Measurements from ENCODE around the gene ACTG1.

ACTG1 gene

DNA sequence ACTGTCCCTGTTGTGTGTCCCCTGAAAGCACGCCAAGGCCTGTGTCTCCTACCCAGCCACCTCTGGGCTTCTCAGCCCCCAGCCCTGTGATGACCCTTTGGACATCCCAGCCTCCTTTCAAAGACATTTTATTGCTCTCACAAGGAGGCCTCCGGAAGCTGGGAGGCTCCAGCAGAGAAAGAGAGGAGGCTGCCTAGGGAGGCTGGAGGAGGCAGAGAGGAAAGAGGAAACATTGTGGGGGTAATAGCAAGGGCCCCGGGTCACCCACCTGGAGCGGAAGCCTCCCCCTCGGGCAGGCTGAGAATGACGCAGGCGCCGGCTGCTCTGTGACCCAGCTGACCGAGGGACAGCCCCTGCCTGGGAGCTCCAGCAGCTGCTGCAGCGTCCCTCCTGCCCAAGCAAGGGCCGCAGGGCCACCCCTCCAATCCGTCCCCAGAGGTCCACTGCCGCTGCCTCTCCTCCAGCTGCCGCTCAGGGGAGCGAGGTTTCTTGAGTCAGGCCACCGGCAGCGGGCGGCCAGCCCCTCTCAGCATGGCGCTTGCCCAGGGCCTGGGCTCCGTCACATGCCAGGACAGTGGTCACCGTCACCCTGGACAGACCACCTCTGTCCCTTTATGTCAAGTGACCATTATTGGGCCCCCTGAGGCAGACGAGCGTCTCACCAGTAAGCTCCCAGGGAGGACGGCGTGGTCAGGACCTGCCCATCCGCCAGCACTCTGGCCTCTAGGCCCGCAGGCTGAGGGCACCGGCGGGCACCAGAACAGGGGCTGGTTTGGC lies 29.3 kb downstream of the ACTG1 start:
- no peak for DNase-seq (ENCODE audit: low read depth in 2 of 3, low spot score in 1 of 3)

- DNase-seq (ENCODE audit: low read depth in 2 of 3, low spot score in 1 of 3): no peak
Observed at GRCh38 chr17:81482673-81483072, 29.9 kb downstream of the ACTG1 start.

DNA sequence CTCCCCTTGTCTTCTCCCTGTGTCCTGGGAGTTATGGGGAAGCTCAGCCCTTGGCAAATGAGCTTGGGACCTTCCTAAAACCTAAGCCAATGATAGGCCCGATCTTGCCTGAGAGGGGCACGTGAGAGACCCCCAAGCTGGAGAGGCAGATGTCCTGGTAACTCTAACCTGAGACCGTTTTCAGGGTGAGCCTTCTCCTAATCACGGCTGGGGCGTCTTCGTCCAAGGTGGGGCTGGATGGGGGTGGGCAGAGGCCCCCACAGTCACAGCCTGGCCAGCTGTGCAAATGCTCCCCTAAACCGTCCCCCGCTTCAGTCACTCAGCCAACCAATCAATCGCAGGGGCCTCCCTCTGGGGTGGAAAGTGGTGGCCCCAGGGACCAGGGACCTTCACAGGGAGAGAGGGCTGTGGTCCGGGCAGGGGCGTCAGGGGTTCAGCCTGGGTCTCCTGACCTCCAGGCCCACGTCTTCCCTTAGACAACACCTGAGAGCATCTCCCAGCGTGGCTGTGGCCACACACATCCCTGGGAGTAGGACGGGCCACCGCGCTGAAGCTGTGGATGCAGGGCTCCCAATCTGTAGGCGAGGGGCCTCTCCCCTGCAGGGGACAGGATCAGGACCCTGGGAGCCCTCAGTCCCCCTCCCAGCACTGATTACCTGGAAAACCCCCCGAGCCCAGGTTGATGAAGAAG lies 30.6 kb downstream of the ACTG1 start:
- no peak for DNase-seq (ENCODE audit: low read depth in 2 of 3, low spot score in 1 of 3)

GRCh38 chr17:81481073-81481799 lies 31.4 kb downstream of the ACTG1 start:
- peak in 1 of 3 donors; percentile 39 for DNase-seq (ENCODE audit: low read depth in 2 of 3, low spot score in 1 of 3)

- no peak for DNase-seq (ENCODE audit: low read depth in 2 of 3, low spot score in 1 of 3)
Observed at GRCh38 chr17:81480140-81481072, 32.2 kb downstream of the ACTG1 start.

GRCh38 chr17:81479175-81480071 lies 33.2 kb downstream of the ACTG1 start:
- no peak for DNase-seq (ENCODE audit: low read depth in 2 of 3, low spot score in 1 of 3)

DNA sequence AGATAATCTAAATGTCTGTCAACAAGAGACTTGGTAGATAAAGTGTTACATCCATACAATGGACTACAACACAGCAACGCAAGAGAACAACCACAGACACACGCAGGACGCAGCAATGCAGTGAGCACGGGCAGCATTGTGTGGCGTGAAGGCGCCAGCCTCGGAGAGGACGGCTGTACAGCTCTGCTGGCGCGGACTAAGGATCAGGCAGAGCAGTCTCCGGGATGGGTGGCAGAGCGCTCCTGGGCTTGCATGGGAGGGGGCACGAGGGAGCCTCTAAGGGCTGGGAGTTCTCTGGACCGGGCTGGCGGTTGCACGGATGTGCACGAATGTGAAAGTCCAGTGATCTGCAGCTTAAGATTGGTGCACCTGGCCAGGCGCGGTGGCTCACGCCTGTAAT lies 34.5 kb downstream of the ACTG1 start:
- DNase-seq (ENCODE audit: low read depth in 2 of 3, low spot score in 1 of 3): no peak

DNA sequence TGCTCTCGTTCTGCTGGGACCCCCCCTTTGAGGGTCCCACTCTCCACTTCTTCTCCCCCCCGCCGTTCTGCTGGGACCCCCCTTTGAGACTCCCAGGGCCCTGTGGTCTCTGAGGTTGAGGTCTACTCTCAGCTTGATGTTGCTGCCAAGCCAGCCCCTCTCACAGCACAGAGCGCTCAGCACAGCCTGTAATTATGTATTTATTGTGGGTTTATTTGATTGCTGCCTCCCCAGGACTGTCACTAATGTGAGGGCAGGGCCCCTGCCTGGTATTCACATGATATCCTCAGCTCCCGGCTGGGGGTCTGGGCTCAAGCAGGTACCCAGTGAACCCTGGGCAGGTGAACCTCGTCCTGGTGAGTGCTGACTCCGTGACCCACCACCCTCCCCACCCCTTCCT lies 35.4 kb downstream of the ACTG1 start:
- no peak for DNase-seq (ENCODE audit: low read depth in 2 of 3, low spot score in 1 of 3)

DNA sequence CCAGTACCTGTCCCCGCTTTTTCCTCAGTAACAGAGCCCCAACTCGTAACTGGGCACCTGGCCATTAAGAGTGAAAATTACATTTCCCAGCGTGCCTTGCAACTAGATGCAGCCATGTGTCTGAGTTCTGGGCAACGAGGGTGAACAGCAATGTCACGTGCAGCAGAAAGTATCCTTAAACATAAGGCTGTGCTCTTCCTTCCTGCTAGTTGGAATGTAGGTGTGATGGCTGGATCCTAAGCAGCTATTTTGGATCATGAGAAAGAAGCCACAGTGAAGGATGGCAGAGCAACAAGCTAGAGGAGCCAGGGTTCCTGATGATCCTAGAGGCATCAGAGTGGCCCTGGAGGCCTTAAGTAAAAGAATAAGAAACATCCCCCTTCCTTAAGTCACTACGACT lies 36.0 kb downstream of the ACTG1 start:
- DNase-seq (ENCODE audit: low read depth in 2 of 3, low spot score in 1 of 3): no peak

- DNase-seq (ENCODE audit: low read depth in 2 of 3, low spot score in 1 of 3): no peak
Observed at GRCh38 chr17:81476097-81476496, 36.5 kb downstream of the ACTG1 start.

DNA sequence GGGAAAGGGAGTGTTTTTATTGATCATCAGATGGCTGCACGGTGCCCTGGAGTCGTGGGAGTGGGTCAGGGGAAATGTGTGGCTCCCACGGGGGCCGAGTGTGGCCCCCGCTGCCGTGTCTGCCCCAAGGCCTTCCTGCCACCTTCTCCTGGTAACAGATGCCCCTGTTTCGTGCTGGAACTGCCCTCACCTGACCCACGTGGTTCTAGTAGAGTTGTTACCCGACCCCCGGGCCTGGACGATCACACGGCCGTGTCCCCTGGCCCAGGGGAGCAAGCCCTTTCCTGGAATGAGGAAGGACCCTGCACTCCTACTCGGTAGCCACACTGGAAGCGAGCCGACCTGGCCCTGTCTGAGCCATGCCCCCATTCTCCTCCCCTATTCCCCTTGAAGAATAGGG lies 37.6 kb downstream of the ACTG1 start:
- no peak for DNase-seq (ENCODE audit: low read depth in 2 of 3, low spot score in 1 of 3)

DNA sequence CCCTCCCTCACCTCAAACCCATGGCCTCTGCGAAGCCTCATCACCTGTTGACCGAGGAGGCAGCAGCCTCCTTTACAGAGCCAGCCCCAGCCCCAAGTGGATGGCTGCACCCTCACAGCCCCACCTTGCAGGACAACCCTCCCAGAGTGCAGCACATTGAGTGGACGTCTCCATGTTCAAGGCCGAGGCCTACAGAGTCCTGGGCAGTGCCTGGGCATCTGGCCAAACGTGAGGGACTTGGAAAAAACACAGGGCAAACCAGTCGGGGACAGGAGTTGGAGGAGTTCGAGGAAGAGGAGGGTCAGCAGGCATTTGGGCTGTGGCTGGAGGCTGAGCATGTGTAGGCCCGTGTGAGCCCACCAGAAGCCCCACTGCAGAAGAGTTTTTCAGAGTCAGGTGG lies 39.6 kb downstream of the ACTG1 start:
- DNase-seq (ENCODE audit: low read depth in 2 of 3, low spot score in 1 of 3): no peak

- peak in 1 of 3 donors; percentile 36 for DNase-seq (ENCODE audit: low read depth in 2 of 3, low spot score in 1 of 3)
Observed at GRCh38 chr17:81471818-81472456, 40.7 kb downstream of the ACTG1 start.

GRCh38 chr17:81470944-81471817 lies 41.4 kb downstream of the ACTG1 start:
- DNase-seq (ENCODE audit: low read depth in 2 of 3, low spot score in 1 of 3): no peak

GRCh38 chr17:81470270-81470943 lies 42.2 kb downstream of the ACTG1 start:
- DNase-seq (ENCODE audit: low read depth in 2 of 3, low spot score in 1 of 3): no peak

GRCh38 chr17:81469266-81469665 lies 43.3 kb downstream of the ACTG1 start:
- no peak for DNase-seq (ENCODE audit: low read depth in 2 of 3, low spot score in 1 of 3)

- no peak for DNase-seq (ENCODE audit: low read depth in 2 of 3, low spot score in 1 of 3)
Observed at GRCh38 chr17:81468770-81469121, 43.9 kb downstream of the ACTG1 start.
